ENCODE measurements around the gene TACC2.

The TACC2 gene

GRCh38 chr10:122185643-122186042 is 196.7 kb downstream of the TACC2 start:
- TF ChIP-seq, protein P1, sequence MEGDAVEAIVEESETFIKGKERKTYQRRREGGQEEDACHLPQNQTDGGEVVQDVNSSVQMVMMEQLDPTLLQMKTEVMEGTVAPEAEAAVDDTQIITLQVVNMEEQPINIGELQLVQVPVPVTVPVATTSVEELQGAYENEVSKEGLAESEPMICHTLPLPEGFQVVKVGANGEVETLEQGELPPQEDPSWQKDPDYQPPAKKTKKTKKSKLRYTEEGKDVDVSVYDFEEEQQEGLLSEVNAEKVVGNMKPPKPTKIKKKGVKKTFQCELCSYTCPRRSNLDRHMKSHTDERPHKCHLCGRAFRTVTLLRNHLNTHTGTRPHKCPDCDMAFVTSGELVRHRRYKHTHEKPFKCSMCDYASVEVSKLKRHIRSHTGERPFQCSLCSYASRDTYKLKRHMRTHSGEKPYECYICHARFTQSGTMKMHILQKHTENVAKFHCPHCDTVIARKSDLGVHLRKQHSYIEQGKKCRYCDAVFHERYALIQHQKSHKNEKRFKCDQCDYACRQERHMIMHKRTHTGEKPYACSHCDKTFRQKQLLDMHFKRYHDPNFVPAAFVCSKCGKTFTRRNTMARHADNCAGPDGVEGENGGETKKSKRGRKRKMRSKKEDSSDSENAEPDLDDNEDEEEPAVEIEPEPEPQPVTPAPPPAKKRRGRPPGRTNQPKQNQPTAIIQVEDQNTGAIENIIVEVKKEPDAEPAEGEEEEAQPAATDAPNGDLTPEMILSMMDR (IDR thresholded peaks at IDR 0.05; ENCODE audit: control insufficient read depth, extremely low read depth, insufficient read depth) = no peak
- no peak for DNase-seq (ENCODE audit: low read depth)
- no peak overlapping the region for H3K4me3 ChIP-seq (ENCODE audit: low read depth, low read length)

- H3K4me3 ChIP-seq (ENCODE audit: low read depth, low read length) = no peak overlapping the region
- TF ChIP-seq, protein P1 (IDR thresholded peaks at IDR 0.05; ENCODE audit: control insufficient read depth, extremely low read depth, insufficient read depth) = no peak
- no peak for DNase-seq (ENCODE audit: low read depth)
Observed at GRCh38 chr10:122186816-122187810, 198.2 kb downstream of the TACC2 start.

DNA sequence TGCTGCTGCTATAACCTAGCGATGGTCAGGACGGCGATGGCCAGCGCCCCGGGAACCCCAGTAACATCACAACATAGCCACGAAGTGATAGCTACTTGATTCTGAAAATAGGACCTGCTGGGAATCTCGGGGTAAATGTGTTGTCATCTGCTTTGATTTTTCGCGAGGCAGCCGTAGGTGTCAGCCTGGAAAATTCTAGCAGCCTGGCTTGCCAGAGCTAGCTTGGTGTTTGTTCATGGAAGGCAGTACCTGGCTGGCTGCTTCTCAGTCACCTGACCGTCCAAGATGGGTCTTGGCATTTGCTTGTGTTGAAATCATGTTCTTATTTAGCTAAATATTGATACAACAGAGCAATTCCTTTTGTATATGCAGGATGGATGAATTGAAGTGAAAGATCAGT is 199.7 kb downstream of the TACC2 start:
- peak; percentile 54 for DNase-seq (ENCODE audit: low read depth)
- H3K4me3 ChIP-seq (ENCODE audit: low read depth, low read length) = no peak overlapping the region
- TF ChIP-seq, protein P1 (IDR thresholded peaks at IDR 0.05; ENCODE audit: control insufficient read depth, extremely low read depth, insufficient read depth) = no peak

- TF ChIP-seq, protein P1 (IDR thresholded peaks at IDR 0.05; ENCODE audit: control insufficient read depth, extremely low read depth, insufficient read depth) = no peak
- DNase-seq (ENCODE audit: low read depth) = no peak
- no peak overlapping the region for H3K4me3 ChIP-seq (ENCODE audit: low read depth, low read length)
Observed at GRCh38 chr10:122189185-122189584, 200.2 kb downstream of the TACC2 start.

DNA sequence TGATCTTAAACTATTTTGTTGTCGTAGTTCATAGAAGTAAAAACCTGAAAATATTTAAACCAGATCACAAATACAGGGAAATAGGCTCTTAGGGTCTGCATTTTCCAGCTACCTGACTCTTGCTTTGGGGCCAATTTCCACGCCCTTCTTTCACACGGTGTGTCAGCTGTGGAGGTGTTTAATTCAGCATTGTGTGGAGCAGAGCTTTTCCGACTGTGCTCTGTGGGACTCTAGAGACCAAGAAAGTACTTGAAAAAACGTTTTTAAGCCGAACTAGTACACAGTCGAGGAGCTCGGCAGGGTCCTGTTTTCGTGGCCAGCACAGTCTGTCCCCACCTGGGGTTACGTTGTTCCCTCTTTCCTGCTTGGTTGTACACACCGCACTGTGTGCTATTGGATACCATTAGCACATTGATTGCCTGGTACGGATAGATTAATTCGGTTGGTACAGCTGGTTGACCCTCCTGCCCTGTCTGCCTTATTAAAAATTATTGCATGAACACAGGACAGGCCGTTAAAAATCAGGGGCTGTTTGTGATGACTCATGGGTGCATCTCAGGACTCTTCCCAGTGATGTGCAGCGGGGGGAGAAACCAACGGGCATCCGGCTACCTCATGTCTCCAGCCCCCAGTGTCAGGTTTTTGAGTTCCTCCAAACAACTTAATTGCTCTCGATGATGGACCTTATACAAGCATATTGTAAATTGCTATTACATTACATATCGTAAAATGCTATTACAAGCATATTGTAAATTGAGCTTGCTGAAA is 201.4 kb downstream of the TACC2 start:
- H3K4me3 ChIP-seq (ENCODE audit: low read depth, low read length) = no peak overlapping the region
- peak; percentile 54 for DNase-seq (ENCODE audit: low read depth)
- TF ChIP-seq, protein P1 (IDR thresholded peaks at IDR 0.05; ENCODE audit: control insufficient read depth, extremely low read depth, insufficient read depth) = no peak

GRCh38 chr10:122191936-122192541 is 203.1 kb downstream of the TACC2 start:
- TF ChIP-seq, protein P1 (IDR thresholded peaks at IDR 0.05; ENCODE audit: control insufficient read depth, extremely low read depth, insufficient read depth) = no peak
- H3K4me3 ChIP-seq (ENCODE audit: low read depth, low read length) = no peak overlapping the region
- DNase-seq (ENCODE audit: low read depth) = no peak

Measured in LNCaP clone FGC (cell line).